DLD1 (cell line): Measurements from ENCODE around the gene BMP10.

ENCODE experiments used
- in situ Hi-C: cut with HindIII; loops from 2 replicates; pipeline ENCODE4 v1.10.0; 2017; ENCODE audit warnings: low sequenced_read_pairs

The BMP10 gene

GRCh38 chr2:68871159-68871764, at the start of gene BMP10:
TSS of gene BMP10 (minus strand) at chr2:68871397. CDS start at chr2:68871358, 39 bp downstream.
- in situ Hi-C loops = no loop called here

DNA sequence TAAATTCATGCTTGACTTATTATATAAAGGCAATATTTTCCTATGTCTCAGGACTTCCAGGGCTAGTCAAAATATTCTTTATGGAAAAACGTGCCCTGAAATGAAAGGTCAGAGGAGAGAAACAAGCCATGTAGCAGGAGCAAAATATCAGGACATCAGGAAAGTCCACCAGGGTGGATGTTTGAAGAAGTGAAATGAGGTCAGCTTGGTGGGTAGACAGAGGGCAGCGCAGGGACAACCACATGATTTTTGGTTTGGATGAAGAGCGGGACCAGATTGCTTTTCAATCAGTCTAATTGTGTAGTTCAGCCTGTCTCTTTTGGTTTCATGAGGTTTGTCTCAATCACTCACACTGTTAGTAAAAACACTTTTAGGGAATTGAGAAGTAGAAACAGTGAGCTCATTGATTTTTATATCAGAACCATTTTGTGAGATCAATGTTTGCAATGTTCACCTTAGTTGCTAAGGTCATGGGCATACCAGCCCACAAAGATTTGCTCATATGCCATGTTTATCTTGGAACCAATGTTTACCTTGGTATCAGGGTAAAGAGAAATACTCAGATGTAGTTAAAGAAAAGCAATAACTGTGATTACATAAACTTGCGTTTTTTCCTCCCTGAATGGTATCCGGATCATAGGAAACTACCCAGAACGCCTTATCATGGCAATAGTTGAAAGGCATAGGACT, 49.4 kb upstream of the BMP10 start:
- in situ Hi-C loops = no loop called here

- in situ Hi-C loops = no loop called here
Measured at GRCh38 chr2:68918497-68918896, 47.3 kb upstream of the BMP10 start.

GRCh38 chr2:68917034-68917718, 46.0 kb upstream of the BMP10 start:
- in situ Hi-C loops = no loop called here

DNA sequence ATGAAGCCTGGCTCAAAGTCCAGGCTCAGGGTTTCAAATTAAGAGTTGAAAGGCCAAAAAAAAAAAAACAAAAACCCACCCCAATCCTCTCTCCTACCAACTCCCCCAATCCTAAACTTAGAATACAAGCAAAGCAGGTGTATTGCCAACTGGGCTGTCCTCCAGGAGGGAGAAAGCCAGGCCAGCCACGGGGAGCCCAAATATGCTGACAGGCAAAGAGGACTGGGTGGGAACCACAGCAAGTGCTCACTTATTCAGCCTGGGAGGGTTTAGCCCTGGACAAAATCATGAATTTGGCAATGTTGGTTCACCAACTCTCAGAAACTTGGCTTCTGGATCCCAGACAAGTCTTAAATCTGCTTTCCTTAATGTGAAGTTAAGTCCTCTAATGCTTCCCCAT, 45.0 kb upstream of the BMP10 start:
- in situ Hi-C loops = no loop called here

GRCh38 chr2:68915393-68915792, 44.2 kb upstream of the BMP10 start:
- in situ Hi-C loops = no loop called here

DNA sequence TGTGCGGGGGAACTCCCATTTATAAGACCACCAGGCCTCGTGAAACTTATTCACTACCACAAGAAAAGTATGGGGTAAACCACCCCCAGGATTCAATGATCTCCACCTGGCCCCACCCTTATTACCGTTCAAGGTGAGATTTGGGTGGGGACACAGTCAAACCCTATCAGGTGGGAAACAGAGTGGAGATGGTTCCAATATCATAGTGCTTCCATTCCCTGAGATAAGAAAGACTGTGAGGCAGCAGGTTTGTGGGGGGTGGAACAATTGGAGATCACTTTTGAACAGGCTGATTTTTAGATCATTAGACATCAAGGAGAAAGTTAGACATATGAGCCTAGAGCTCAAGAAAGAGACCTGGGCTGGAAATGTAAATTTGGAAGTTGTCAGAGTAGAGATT, 42.2 kb upstream of the BMP10 start:
- in situ Hi-C loops = no loop called here

DNA sequence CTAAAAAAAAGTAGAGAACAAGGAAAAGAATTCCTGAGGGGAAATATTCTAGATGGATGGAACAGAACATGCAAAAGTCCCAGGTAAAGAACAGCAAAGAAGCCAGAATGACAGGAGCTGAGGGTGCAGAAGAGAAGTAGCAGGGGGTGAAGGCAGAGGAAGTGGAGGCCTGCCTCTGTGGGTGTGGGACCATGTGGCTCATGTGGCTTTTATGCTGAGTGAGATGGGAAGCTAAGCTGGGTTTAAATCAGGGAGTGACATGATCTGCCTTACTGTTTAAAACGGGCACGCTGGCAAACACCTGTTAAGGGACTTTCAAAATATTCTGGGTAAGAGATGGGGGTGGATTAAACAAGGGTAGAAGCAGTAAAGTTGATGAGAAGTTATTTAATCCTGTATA, 41.5 kb upstream of the BMP10 start:
- in situ Hi-C loops = no loop called here

DNA sequence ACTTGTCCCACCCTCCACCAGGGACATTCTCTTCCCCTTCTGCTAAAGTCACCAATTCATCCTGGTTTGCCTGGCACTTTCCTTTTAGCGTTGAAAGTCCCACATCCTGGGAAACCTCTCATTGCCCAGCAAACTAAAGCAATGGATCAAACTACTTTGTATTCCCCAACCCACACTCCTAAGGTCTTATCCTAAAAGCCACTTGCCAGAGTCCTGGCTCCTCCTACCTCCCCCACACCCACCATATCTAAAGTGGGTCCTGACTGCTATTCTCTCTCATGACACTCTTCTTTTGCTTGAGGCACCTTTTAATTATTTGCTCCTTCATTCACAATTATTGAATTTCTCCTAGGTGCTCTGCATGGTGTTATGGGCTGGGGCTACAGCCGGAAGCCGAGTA, 40.9 kb upstream of the BMP10 start:
- in situ Hi-C loops = no loop called here

GRCh38 chr2:68911709-68912108, 40.5 kb upstream of the BMP10 start:
- in situ Hi-C loops = no loop called here

DNA sequence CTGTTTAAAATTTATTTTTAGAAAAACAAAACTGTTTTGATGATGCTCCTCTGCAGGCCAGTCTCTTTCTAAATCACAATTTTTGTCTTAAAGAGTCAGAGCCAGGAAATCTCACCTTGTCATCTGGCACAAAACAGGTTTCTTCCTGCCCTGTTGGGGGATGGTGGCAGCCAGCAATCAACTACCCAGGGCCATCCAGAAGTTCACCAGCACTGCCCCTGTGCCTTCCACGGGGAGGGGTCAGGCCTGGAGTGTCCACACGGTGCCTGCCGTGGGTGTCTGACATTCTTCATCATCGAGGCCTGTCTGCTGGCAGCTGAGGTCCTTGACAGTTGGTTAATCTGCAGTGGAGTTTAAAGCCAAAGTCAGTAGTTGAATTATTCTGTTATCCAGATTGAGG, 40.0 kb upstream of the BMP10 start:
- in situ Hi-C loops = no loop called here

DNA sequence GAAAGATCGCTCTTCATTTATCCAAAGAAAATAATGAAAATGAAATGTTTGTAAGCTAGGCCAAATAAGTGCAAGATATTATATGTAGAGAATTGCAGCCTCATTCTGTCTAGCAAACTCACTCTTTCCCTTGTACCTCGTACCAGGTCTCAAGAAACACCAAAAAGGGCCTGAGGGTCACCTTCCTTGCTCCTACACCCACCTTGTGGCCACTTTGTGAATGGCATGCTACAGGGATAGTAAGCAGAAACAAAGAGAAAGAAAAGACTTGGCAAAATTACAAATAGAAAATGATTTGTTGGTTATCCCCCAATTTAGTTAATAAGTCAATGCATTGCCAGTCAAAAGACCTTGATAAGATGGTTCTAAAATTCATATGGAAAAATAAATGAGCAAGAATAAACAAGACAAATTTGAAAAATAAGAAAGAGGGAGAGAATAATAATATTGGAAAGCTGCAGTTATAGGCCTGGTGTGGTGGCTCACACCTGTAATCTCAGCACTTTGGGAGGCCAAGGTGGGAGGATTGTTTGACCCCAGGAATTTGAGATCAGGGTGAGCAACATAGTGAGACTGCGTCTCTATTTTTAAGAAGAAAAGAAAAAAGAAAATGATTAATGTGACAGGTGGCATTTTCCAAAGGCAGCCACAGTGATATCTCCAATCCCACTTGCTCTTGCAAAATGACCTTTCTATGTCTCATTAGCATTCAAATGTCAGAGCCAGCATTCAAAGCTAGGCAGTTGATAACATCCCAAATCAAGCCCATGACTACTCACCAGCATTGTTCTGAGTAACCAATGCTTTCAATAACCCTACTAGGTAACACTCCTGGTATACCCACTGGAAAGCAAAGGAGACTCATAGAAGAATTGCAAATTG, 38.8 kb upstream of the BMP10 start:
- in situ Hi-C loops = no loop called here

DNA sequence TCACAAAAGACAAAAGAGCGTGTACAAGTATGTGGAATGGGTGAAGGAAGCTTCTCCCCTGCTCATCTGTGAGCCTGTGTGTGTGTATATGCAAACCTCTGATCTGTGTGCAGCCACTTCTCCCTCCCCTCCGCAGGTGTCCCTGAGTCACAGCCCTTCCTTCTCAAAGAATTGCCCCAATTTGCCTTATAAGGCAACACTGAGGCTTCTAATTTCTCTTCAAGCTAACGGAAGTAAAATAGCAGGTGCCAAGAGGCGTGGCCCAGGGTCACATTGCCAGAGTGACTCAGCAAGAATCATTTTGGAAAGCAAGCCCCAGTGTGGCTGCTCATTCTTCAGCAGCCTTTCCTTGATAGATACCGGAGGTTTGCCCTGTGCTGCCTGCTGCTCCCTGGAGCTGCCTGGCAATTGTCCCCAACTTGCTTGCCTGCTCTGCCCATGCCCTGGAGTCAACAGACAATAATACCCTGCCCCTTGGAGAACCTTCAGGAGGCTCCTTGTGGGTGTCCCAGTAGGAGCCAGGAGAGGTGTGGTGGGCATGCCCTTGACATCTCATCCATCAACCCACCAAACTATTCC, 37.3 kb upstream of the BMP10 start:
- in situ Hi-C loops = no loop called here

- in situ Hi-C loops = no loop called here
Measured at GRCh38 chr2:68907920-68908253, 36.7 kb upstream of the BMP10 start.

DNA sequence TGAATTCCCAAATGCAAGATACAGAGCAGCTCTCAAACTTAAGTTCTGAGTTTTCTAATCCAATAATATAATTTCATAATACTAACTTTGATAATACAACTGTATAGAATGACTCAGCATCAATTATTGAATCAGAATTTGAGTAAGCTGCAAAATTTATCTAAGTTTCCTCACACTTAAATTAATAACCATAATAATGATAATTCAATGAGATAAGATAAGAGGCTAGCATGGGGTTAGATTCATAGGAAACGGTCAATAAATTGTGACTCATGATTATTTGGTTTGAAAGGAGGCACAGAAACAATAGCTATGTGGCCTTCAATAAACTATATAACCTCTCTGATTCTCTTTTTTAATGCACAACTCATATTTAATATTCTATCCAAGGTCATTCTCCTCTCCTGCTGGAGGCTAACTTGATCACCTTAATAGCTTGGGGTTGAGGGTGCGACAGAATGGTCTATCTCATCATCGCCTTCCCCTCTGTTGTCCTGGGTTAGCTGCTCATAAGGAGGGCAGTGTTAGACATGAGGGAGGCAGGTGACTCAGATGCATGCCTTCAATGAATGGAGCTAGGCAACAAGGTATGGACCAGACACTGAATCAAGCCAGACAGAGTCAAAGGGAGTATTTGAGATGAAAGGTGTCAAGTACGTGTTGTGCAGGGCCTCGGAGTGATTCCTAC, 36.2 kb upstream of the BMP10 start:
- in situ Hi-C loops = no loop called here

- in situ Hi-C loops = no loop called here
Measured at GRCh38 chr2:68906716-68907115, 35.5 kb upstream of the BMP10 start.

GRCh38 chr2:68905116-68905515, 33.9 kb upstream of the BMP10 start:
- in situ Hi-C loops = no loop called here

DNA sequence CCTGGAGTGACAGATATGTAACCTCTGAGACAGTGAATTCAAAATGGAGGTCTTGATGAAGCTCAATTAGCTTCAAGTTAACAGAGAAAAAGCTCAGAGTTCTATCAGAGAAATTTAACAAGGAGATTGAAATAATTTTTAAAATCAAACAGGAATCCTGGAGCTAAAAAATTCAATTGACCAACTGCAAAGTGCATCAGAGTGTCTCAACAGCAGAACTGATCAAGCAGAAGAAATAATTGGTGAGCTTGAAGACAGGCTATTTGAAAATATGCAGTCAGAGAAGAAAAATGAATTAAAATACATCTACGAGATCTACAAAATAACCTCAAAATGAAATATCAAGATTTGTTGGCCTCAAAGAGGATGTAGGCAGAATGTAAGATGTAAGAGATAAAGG, 30.4 kb upstream of the BMP10 start:
- in situ Hi-C loops = no loop called here

DNA sequence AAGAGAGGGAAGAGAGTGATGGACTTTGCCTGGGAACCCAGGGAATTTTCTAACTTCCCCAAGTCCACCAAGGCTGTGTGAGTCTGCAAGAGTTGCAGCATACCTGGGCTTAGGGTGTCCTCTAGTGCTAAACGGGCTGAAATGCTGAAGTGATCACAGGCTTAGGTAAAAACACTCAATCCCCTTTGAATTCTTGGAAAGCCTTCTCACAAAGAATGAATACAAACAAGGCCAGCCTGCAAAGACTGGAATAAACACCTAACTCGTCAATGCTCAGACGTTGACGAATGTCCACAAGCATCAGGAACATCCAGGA, 30.0 kb upstream of the BMP10 start:
- in situ Hi-C loops = no loop called here

DNA sequence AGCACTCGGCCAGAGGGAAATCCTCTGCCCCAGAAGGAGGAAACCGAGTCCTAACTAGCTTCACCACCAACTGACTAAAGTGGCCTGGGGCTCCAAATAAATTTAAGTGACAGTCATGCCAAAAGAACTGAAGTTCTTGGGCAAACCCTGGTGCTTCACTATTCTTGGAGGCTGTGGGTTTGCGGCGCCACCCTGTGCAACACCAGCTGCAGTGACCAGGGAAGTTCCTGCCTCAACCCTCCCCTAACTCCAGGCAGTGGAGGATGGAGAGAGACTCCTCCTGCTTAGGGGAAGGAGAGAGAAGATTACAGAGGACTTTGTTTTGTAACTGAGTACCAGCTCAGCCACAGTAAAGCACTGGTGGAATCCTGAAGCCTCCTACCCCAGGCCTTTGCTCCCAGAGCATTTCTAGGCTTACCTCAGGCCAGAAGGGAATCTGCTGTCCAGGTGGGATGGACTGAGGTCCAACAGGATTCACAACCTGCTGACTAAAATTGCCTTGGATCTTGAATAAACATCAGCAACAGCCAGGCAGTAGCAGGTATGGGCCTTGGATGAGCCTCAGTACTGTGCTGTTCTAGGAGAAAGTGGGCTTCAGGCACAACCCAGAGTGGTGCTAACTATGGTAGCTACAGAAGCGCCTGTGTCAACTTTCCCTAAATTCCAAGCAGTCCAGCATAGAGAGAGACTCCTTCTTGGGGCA, 29.4 kb upstream of the BMP10 start:
- in situ Hi-C loops = no loop called here
